H9 (cell line): Measurements from ENCODE around the gene MRPL51. TPM values are rescaled to one million over a fixed set of nuclear protein-coding genes. Genes with fewer than 3 reads are reported as not detected.

Source experiments
- DNase-seq: peaks from one replicate; pipeline ENCODE4 v3.0.0-alpha.2; 2017
- H2AFZ ChIP-seq: one replicate; pipeline ENCODE4 v1.6.1; 2013; ENCODE audit warnings: mild to moderate bottlenecking, low read length, control low read depth, moderate library complexity
- H2AK5ac ChIP-seq: 2 replicates; pipeline ENCODE4 v1.6.1; 2013; ENCODE audit warnings: low read length, control low read depth, mixed read lengths; ENCODE audit not compliant: insufficient read length
- H2BK120ac ChIP-seq: one replicate; pipeline ENCODE4 v1.6.1; 2013; ENCODE audit warnings: low read depth, mild to moderate bottlenecking, low read length, control low read depth, inconsistent platforms; ENCODE audit not compliant: poor library complexity, severe bottlenecking
- H2BK12ac ChIP-seq: 2 replicates; pipeline ENCODE4 v1.6.1; 2013; ENCODE audit warnings: low read length, control low read depth, mixed read lengths, low read depth; ENCODE audit not compliant: insufficient read length
- H2BK15ac ChIP-seq: 2 replicates; pipeline ENCODE4 v1.6.1; 2013; ENCODE audit warnings: low read depth, low read length, control low read depth
- H2BK20ac ChIP-seq: one replicate; pipeline ENCODE4 v1.6.1; 2013; ENCODE audit warnings: low read depth, mild to moderate bottlenecking, low read length, control low read depth, inconsistent platforms; ENCODE audit not compliant: poor library complexity, severe bottlenecking
- H2BK5ac ChIP-seq: 2 replicates; pipeline ENCODE4 v1.6.1; 2013; ENCODE audit warnings: low read length, control low read depth, mixed read lengths; ENCODE audit not compliant: insufficient read length
- H3K14ac ChIP-seq: 2 replicates; pipeline ENCODE4 v1.6.1; 2013; ENCODE audit warnings: low read length, control low read depth; ENCODE audit not compliant: insufficient read depth
- H3K18ac ChIP-seq: 2 replicates; pipeline ENCODE4 v1.6.1; 2013; ENCODE audit warnings: low read depth, mild to moderate bottlenecking, mixed read lengths, low read length, control low read depth; ENCODE audit not compliant: insufficient read length
- H3K23ac ChIP-seq: 2 replicates; pipeline ENCODE4 v1.6.1; 2013; ENCODE audit warnings: low read length, control low read depth, mixed read lengths, low read depth; ENCODE audit not compliant: insufficient read length
- H3K23me2 ChIP-seq: 2 replicates; pipeline ENCODE4 v1.6.1; 2013; ENCODE audit warnings: low read depth, mild to moderate bottlenecking, mixed read lengths, low read length, control low read depth; ENCODE audit not compliant: insufficient read length, poor library complexity, severe bottlenecking
- H3K27ac ChIP-seq: 2 replicates; pipeline ENCODE4 v1.5.1; 2013; ENCODE audit warnings: low read length, control low read depth, mixed read lengths, low read depth; ENCODE audit not compliant: insufficient read length
- H3K27me3 ChIP-seq: 2 replicates; pipeline ENCODE4 v1.6.1; 2013; ENCODE audit warnings: low read length, control low read depth, inconsistent platforms; ENCODE audit not compliant: insufficient read depth
- H3K4ac ChIP-seq: 2 replicates; pipeline ENCODE4 v1.6.1; 2013; ENCODE audit warnings: low read depth, mild to moderate bottlenecking, control low read depth, inconsistent platforms, low read length, moderate library complexity
- H3K4me1 ChIP-seq: 2 replicates; pipeline ENCODE4 v1.6.1; 2013; ENCODE audit warnings: low read length, control low read depth, inconsistent platforms; ENCODE audit not compliant: insufficient read depth
- H3K4me2 ChIP-seq: 2 replicates; pipeline ENCODE4 v1.6.1; 2013; ENCODE audit warnings: low read length, control low read depth, mixed read lengths; ENCODE audit not compliant: insufficient read length, insufficient read depth
- H3K56ac ChIP-seq: 2 replicates; pipeline ENCODE4 v1.6.1; 2013; ENCODE audit warnings: low read depth, mild to moderate bottlenecking, mixed read lengths, low read length, control low read depth; ENCODE audit not compliant: insufficient read length
- H3K79me1 ChIP-seq: 2 replicates; pipeline ENCODE4 v1.6.1; 2013; ENCODE audit warnings: low read depth, mild to moderate bottlenecking, moderate library complexity, low read length, control low read depth, inconsistent platforms; ENCODE audit not compliant: insufficient read depth, poor library complexity, severe bottlenecking
- H3K79me2 ChIP-seq: 2 replicates; pipeline ENCODE4 v1.6.1; 2013; ENCODE audit warnings: low read length, control low read depth, inconsistent platforms; ENCODE audit not compliant: insufficient read depth
- H3K9ac ChIP-seq: 2 replicates; pipeline ENCODE4 v1.6.1; 2013; ENCODE audit warnings: low read length, control low read depth, mixed read lengths; ENCODE audit not compliant: insufficient read length; ENCODE audit errors: extremely low read depth
- H3K9me3 ChIP-seq: one replicate; pipeline ENCODE4 v1.6.1; 2013; ENCODE audit warnings: low read depth, low read length, inconsistent platforms; ENCODE audit not compliant: control insufficient read depth
- H3T11ph ChIP-seq: one replicate; pipeline ENCODE4 v1.6.1; 2013; ENCODE audit warnings: mild to moderate bottlenecking, low read length, control low read depth, inconsistent platforms
- H4K20me1 ChIP-seq: one replicate; pipeline ENCODE4 v1.6.1; 2013; ENCODE audit not compliant: control insufficient read depth, insufficient read length, insufficient read depth
- H4K5ac ChIP-seq: 2 replicates; pipeline ENCODE4 v1.6.1; 2013; ENCODE audit warnings: low read depth, mild to moderate bottlenecking, mixed read lengths, low read length, control low read depth; ENCODE audit not compliant: insufficient read length
- H4K8ac ChIP-seq: replicated peaks from 2 replicates; pipeline ENCODE4 v1.6.1; 2013; ENCODE audit warnings: low read length, control low read depth, mixed read lengths, low read depth; ENCODE audit not compliant: insufficient read length
- H4K91ac ChIP-seq: 2 replicates; pipeline ENCODE4 v1.6.1; 2013; ENCODE audit warnings: low read depth, mild to moderate bottlenecking, moderate library complexity, mixed read lengths, low read length, control low read depth; ENCODE audit not compliant: insufficient read length
- H3K27ac Mint-ChIP-seq, 3 experiments: 2 replicates in 2 of 3; 3 replicates in 1 of 3; pipeline ENCODE4 v1.8.0; 2020 to 2021; ENCODE audit warnings: mixed read lengths in 3 of 3, mild to moderate bottlenecking in 1 of 3, moderate library complexity in 1 of 3
- H3K27me3 Mint-ChIP-seq: 2 replicates; pipeline ENCODE4 v1.8.0; 2021; ENCODE audit warnings: low read depth, mild to moderate bottlenecking, moderate library complexity, mixed read lengths
- H3K36me3 Mint-ChIP-seq, 3 experiments: 2 replicates in 2 of 3; 3 replicates in 1 of 3; pipeline ENCODE4 v1.8.0; 2020 to 2021; ENCODE audit warnings: low read depth in 3 of 3, mixed read lengths in 3 of 3; ENCODE audit not compliant: insufficient read depth in 1 of 3
- H3K4me1 Mint-ChIP-seq, 2 experiments: 2 replicates each; pipeline ENCODE4 v1.8.0; 2020; ENCODE audit warnings: mixed read lengths in 2 of 2
- H3K4me3 Mint-ChIP-seq, 2 experiments: 2 replicates in 1 of 2; 3 replicates in 1 of 2; pipeline ENCODE4 v1.8.0; 2020 to 2021; ENCODE audit warnings: mild to moderate bottlenecking in 2 of 2, mixed read lengths in 2 of 2, moderate library complexity in 1 of 2
- H3K9me3 Mint-ChIP-seq, 2 experiments: 2 replicates in 1 of 2; 3 replicates in 1 of 2; pipeline ENCODE4 v1.8.0; 2020; ENCODE audit warnings: mild to moderate bottlenecking in 2 of 2, mixed read lengths in 2 of 2, moderate library complexity in 1 of 2
- WGBS: extraction: QIAGEN DNeasy Blood & Tissue Kit; methylation state at CpG from one replicate; pipeline ENCODE4 v1.1.7; 2013; ENCODE audit warnings: missing lambda C conversion rate, low lambda C conversion rate, mixed read lengths; ENCODE audit not compliant: insufficient read length; ENCODE audit errors: extremely low coverage; 5-methylcytosine and 5-hydroxymethylcytosine counted together
- total RNA-seq: library from RNA; stranded (reverse); gene quantifications from 2 replicates; pipeline ENCODE4 v1.2.1, GENCODE V29; 2021
- TF ChIP-seq, protein P1 (sequence below): fragments of 200-600 bp; sonication (generic); conservative IDR thresholded peaks from 3 replicates; pipeline ENCODE4 v1.8.0; 2021; ENCODE audit warnings: antibody characterized with exemption, mild to moderate bottlenecking

MRPL51 gene
- total RNA-seq, 1 experiment from 2014 or later = 329 TPM

- Histone ChIP-seq H3K27ac (peak overlapping the region; percentile 14), H2BK20ac (no peak overlapping the region), H3K9ac (no peak overlapping the region), H2BK5ac (no peak overlapping the region), H4K91ac (no peak overlapping the region), H3K4me2 (peak overlapping the region; percentile 73), H3K23ac (no peak overlapping the region), H3K9me3 (no peaks in the 10 kb centered on the region), H2AK5ac (no peak overlapping the region), H2BK15ac (no peak overlapping the region), H2BK120ac (no peak overlapping the region), H3K79me1 (no peaks in the 10 kb centered on the region), H3K18ac (peak overlapping the region; percentile 6), H2BK12ac (no peak overlapping the region), H3K14ac (no peak overlapping the region), H3K23me2 (peaks cover 18% of the 10 kb centered on the region), H4K20me1 (no peaks in the 10 kb centered on the region), H3K79me2 (peaks cover 9% of the 10 kb centered on the region; the same call in 1 of the 2 replicates), H3K56ac (no peak overlapping the region), H4K5ac (no peak overlapping the region), H3T11ph (no peak overlapping the region), H3K4ac (no peak overlapping the region), H4K8ac (no peak overlapping the region), H3K4me1 (no peaks in the 10 kb centered on the region; the same call in 1 of the 2 replicates), H2AFZ (no peak overlapping the region), H3K27me3 (no peaks in the 10 kb centered on the region)
- TF ChIP-seq, protein P1, sequence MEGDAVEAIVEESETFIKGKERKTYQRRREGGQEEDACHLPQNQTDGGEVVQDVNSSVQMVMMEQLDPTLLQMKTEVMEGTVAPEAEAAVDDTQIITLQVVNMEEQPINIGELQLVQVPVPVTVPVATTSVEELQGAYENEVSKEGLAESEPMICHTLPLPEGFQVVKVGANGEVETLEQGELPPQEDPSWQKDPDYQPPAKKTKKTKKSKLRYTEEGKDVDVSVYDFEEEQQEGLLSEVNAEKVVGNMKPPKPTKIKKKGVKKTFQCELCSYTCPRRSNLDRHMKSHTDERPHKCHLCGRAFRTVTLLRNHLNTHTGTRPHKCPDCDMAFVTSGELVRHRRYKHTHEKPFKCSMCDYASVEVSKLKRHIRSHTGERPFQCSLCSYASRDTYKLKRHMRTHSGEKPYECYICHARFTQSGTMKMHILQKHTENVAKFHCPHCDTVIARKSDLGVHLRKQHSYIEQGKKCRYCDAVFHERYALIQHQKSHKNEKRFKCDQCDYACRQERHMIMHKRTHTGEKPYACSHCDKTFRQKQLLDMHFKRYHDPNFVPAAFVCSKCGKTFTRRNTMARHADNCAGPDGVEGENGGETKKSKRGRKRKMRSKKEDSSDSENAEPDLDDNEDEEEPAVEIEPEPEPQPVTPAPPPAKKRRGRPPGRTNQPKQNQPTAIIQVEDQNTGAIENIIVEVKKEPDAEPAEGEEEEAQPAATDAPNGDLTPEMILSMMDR = no peak
- H3K27ac Mint-ChIP-seq = peak overlapping the region; percentile 86 to 99 (median 87)
- H3K36me3 Mint-ChIP-seq = peaks cover 54 to 76% (median 72%) of the 10 kb centered on the region in 3 experiments
- H3K9me3 Mint-ChIP-seq = no peaks in the 10 kb centered on the region; a peak in 1 of 5 replicates
- peak; percentile 90 for DNase-seq
- H3K4me1 Mint-ChIP-seq = peaks cover 28 to 40% of the 10 kb centered on the region in 2 experiments
- H3K27me3 Mint-ChIP-seq = no peaks in the 10 kb centered on the region; the same call in 1 of the 2 replicates
- H3K4me3 Mint-ChIP-seq = peak overlapping the region; percentile 92 to 97
- no CpG with 5 or more reads among the region's 20 CpGs for WGBS
These were observed 39.2 kb upstream of the MRPL51 start for GRCh38 chr12:6532051-6532926.
